ENCODE data around the gene NDUFA12. TPM values are rescaled to one million over a fixed set of nuclear protein-coding genes. Genes with fewer than 3 reads are reported as not detected.

NDUFA12 gene
- total RNA-seq, 6 donors from 2014 or later: 24.1 to 74.2 (median 65.4) TPM

DNA sequence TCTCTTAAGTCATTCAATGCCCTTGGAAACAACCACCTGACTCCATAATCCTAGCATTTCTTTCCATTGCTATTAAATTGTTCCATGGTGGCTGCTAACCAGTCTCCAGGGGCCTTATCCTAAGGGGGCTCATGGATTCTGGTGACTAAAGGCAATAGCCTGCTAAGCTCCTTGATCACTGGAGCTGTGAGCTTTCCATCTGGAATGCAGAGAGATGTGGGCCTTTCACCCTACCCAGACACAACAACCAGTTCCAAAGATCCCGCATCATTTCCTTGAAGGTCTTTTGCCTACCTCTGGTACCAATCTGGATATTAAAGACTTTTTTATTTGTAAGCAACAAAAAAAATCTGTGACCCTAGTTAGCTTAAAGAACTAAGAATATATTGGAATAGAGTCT, 32.9 kb downstream of the NDUFA12 start:
- 93 to 100% methylated on average over 1 of the region's 1 CpG for WGBS, 2 donors
- TF ChIP-seq, protein P1, sequence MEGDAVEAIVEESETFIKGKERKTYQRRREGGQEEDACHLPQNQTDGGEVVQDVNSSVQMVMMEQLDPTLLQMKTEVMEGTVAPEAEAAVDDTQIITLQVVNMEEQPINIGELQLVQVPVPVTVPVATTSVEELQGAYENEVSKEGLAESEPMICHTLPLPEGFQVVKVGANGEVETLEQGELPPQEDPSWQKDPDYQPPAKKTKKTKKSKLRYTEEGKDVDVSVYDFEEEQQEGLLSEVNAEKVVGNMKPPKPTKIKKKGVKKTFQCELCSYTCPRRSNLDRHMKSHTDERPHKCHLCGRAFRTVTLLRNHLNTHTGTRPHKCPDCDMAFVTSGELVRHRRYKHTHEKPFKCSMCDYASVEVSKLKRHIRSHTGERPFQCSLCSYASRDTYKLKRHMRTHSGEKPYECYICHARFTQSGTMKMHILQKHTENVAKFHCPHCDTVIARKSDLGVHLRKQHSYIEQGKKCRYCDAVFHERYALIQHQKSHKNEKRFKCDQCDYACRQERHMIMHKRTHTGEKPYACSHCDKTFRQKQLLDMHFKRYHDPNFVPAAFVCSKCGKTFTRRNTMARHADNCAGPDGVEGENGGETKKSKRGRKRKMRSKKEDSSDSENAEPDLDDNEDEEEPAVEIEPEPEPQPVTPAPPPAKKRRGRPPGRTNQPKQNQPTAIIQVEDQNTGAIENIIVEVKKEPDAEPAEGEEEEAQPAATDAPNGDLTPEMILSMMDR (IDR thresholded peaks at IDR 0.05): no peak
- no peak for TF ChIP-seq EP300 (IDR thresholded peaks at IDR 0.05)
- TF ChIP-seq POLR2A (IDR thresholded peaks at IDR 0.05): no peak
- no peak for TF ChIP-seq POLR2AphosphoS5 (IDR thresholded peaks at IDR 0.05)
- H3K27ac ChIP-seq: no peak overlapping the region

DNA sequence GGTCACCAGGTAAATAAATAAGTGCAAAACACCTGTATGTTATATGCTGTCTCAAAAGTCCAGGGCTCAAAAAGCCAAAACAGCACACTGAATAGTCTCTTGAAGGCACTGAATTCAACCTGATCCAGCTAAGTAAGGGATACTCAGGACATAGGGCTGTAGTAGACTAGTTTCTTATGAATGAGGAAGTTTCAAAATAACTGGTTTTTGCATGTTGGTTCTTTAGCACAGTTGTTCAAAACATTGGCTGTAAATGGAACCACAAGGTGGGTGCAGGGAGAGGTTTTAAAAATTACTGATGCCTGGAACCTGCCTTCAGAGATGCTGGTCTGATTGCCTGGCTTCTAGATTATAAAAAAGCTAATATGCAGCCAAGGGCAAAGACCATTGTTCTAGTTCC, 34.1 kb downstream of the NDUFA12 start:
- TF ChIP-seq, protein P1 (IDR thresholded peaks at IDR 0.05): no peak
- TF ChIP-seq POLR2A (IDR thresholded peaks at IDR 0.05): no peak
- no peak for TF ChIP-seq POLR2AphosphoS5 (IDR thresholded peaks at IDR 0.05)
- TF ChIP-seq EP300 (IDR thresholded peaks at IDR 0.05): no peak
- H3K4me3 ChIP-seq: no peak overlapping the region
- ATAC-seq (ENCODE audit: low FRiP score in 2 of 2) (no peak), DNase-seq (no peak)
- H3K36me3 ChIP-seq: peaks cover 0 to 14% (median 3%) of the 10 kb centered on the region in 4 donors
- H3K27ac ChIP-seq: peak overlapping the region in 1 of 4 donors; percentile 69
- H3K27me3 ChIP-seq: no peaks in the 10 kb centered on the region
- no peaks in the 10 kb centered on the region for H3K4me1 ChIP-seq
- no peaks in the 10 kb centered on the region for H3K9me3 ChIP-seq

More for the DNA sequence above, 32.9 kb downstream of the NDUFA12 start:
- Histone ChIP-seq H3K36me3 (peaks cover 0 to 14% (median 3%) of the 10 kb centered on the region in 4 donors), H3K27me3 (no peaks in the 10 kb centered on the region), H3K9me3 (no peaks in the 10 kb centered on the region), H3K4me3 (no peak overlapping the region), H3K4me1 (no peaks in the 10 kb centered on the region)
- ATAC-seq (ENCODE audit: low FRiP score in 2 of 2) (no peak), DNase-seq (no peak)

DNA sequence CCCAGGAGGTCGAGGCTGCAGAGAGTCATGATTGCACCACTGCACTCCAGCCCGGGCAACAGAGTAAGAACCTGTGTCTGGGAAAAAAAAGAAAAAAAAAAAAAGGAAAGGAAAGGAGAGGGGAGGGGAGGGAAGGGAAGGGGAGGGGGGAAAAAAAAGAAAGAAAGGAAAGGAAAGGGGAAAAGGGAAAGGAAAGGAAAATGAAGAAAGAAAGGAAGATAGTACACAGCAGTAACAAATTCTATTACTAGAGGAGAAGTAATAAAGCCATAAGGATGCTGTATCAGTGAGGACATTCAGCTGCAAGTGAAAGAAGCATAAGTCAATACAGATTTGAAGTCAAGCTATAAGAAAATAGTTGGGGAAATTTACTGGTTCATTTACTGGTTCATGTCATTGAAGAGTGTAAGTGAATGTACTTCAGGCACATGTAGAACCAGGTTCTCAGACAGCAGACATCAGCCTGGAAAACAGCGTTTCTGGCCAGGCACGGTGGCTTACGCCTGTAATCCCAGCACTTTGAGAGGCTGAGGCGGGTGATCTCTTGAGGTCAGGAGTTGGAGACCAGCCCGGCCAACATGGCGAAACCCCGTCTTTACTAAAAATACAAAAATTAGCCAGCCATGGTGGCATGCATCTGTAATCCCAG, 37.4 kb downstream of the NDUFA12 start:
- no peaks in the 10 kb centered on the region for H3K9me3 ChIP-seq
- no peaks in the 10 kb centered on the region for H3K27me3 ChIP-seq
- H3K4me3 ChIP-seq: no peak overlapping the region
- no peak for ATAC-seq (ENCODE audit: low FRiP score in 2 of 2)
- TF ChIP-seq, protein P1 (IDR thresholded peaks at IDR 0.05): no peak
- TF ChIP-seq EP300 (IDR thresholded peaks at IDR 0.05): no peak
- TF ChIP-seq POLR2AphosphoS5 (IDR thresholded peaks at IDR 0.05): no peak
- no peak for TF ChIP-seq POLR2A (IDR thresholded peaks at IDR 0.05)
- DNase-seq: no peak
- H3K4me1 ChIP-seq: no peaks in the 10 kb centered on the region
- 91 to 94% methylated on average over 9 of the region's 9 CpGs for WGBS, 2 donors
- peak overlapping the region in 1 of 4 donors; percentile 70 for H3K27ac ChIP-seq
- H3K36me3 ChIP-seq: peaks cover 0 to 14% (median 2%) of the 10 kb centered on the region in 4 donors

DNA sequence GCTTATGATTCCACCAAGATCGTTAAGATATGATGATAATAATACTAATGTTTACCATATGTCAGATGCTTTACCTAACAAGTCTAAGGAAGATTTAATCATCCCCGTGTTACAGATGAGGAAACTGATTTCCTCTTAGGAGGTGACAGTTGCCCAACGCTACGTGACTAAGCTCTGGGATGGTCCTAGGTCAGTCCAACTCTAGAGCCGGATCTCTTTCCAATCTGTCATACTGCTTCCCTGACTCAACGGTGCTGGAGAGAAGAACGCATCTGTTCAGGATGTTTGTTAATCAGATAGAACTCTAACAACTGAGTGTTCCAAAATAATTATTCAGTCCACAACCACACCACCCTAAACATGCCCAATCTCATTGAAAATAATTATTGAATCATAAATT, 39.8 kb downstream of the NDUFA12 start:
- Histone ChIP-seq H3K9me3 (no peaks in the 10 kb centered on the region), H3K27me3 (no peaks in the 10 kb centered on the region), H3K27ac (no peak overlapping the region), H3K4me3 (no peak overlapping the region), H3K36me3 (no peaks in the 10 kb centered on the region), H3K4me1 (no peaks in the 10 kb centered on the region)
- ATAC-seq (ENCODE audit: low FRiP score in 2 of 2) (no peak), DNase-seq (no peak)
- 79 to 80% methylated on average over 7 of the region's 7 CpGs for WGBS, 2 donors
- TF ChIP-seq POLR2AphosphoS5 (IDR thresholded peaks at IDR 0.05): no peak
- TF ChIP-seq POLR2A (IDR thresholded peaks at IDR 0.05): no peak
- TF ChIP-seq, protein P1 (IDR thresholded peaks at IDR 0.05): no peak
- no peak for TF ChIP-seq EP300 (IDR thresholded peaks at IDR 0.05)

DNA sequence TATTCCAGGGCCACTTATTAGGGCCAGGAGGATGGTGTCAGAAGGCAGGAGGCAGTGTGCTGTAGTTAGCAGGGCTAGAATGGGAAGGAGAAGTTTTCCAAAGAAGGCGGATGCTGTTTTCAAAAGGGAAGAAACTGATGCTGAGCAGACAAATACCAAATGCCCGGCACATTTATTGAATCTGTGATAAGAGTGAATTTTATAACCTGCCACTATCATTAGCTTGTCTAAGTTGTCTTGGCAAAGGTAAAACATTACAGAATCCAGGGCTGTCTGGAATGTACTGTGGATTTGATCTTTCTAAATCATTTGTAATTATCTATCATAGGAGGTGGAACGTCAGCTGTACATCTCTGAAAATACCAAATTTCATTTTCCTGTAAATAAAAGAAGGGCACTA, 40.8 kb downstream of the NDUFA12 start:
- Histone ChIP-seq H3K27me3 (no peaks in the 10 kb centered on the region), H3K36me3 (no peaks in the 10 kb centered on the region), H3K4me1 (no peaks in the 10 kb centered on the region), H3K9me3 (no peaks in the 10 kb centered on the region), H3K4me3 (no peak overlapping the region), H3K27ac (no peak overlapping the region)
- WGBS, 2 donors: 83 to 94% methylated on average over 3 of the region's 3 CpGs
- TF ChIP-seq, protein P1 (IDR thresholded peaks at IDR 0.05): no peak
- no peak for TF ChIP-seq POLR2AphosphoS5 (IDR thresholded peaks at IDR 0.05)
- no peak for TF ChIP-seq POLR2A (IDR thresholded peaks at IDR 0.05)
- TF ChIP-seq EP300 (IDR thresholded peaks at IDR 0.05): no peak
- ATAC-seq (ENCODE audit: low FRiP score in 2 of 2): no peak
- DNase-seq: no peak
